HG03520 (cell line): Measurements from ENCODE around the gene SPINK13.
"Not testable (repeated sequence)": the region's sequence is repeated elsewhere in the genome, so short reads cannot be mapped to it uniquely, and the experiment has no call there.

ENCODE experiments used
- ATAC-seq: cut with Tn5 transposase; IDR thresholded peaks from one replicate; pipeline ENCODE4 v1.9.1; 2021; ENCODE audit warnings: mild to moderate bottlenecking, moderate library complexity; ENCODE audit not compliant: unreplicated experiment

SPINK13 gene

DNA sequence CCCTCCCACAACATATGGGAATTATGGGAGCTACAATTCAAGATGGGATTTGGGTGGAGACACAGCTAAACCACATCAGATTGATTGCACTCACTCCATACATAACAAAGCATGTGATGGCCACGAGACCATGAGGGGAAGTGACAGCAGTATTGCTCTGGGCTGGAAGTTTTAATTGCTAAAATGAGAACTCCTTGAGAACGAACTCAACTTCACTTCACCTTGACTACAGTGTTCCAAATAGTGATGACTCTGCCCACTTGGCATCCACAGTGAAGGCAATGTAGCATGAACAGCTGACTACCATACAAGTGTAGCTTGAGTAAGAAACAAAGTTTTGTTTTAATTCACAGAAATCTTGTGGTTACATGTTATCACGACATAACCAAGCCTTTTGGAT lies 42.9 kb downstream of the SPINK13 start:
- ATAC-seq, result no peak

DNA sequence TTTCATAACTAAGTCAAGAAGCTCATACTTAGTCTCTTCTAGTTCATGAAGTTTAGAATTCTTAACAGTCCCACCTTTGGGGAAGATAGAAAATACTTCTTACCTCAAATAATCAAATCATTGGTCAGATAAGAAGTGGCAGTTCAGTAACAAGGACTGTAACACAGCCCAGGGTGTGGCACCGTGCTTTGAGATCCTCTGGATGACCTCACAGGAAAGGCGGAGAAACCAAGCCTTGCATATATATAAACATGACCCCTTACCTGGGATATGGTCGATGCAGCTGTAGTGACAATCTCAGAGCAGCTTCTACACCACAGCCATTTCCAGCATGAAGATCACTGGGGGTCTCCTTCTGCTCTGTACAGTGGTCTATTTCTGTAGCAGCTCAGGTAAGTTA lies 43.6 kb downstream of the SPINK13 start, which contains the start of gene SPINK7:
Gene SPINK7, plus strand, starts transcription at position 271 of the 400 bp plus-strand sequence. Its CDS starts 61 bp downstream, at position 332.
- no peak for ATAC-seq

- no peak for ATAC-seq
Observed at GRCh38 chr5:148314187-148314586, 45.6 kb downstream of the SPINK13 start.

- ATAC-seq, result no peak
Observed at GRCh38 chr5:148314731-148315130, 46.1 kb downstream of the SPINK13 start.

DNA sequence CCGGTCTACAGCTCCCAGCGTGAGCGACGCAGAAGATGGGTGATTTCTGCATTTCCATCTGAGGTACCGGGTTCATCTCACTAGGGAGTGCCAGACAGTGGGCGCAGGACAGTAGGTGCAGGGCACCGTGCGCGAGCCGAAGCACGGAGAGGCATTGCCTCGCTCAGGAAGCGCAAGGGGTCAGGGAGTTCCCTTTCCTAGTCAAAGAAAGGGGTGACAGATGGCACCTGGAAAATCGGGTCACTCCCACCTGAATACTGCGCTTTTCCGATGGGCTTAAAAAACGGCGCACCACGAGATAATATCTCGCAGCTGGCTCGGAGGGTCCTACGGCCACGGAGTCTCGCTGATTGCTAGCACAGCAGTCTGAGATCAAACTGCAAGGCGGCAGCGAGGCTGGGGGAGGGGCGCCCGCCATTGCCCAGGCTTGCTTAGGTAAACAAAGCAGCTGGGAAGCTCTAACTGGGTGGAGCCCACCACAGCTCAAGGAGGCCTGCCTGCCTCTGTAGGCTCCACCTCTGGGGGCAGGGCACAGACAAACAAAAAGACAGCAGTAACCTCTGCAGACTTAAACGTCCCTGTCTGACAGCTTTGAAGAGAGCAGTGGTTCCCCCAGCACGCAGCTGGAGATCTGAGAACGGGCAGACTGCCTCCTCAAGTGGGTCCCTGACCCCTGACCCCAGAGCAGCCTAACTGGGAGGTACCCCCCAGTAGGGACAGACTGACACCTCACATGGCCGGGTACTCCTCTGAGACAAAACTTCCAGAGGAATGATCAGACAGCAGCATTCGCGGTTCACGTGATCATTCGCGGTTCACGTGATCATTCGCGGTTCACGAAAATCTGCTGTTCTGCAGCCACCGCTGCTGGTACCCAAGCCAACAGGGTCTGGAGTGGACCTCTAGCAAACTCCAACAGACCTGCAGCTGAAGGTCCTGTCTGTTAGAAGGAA lies 51.7 kb downstream of the SPINK13 start:
- not testable (repeated sequence) for ATAC-seq

DNA sequence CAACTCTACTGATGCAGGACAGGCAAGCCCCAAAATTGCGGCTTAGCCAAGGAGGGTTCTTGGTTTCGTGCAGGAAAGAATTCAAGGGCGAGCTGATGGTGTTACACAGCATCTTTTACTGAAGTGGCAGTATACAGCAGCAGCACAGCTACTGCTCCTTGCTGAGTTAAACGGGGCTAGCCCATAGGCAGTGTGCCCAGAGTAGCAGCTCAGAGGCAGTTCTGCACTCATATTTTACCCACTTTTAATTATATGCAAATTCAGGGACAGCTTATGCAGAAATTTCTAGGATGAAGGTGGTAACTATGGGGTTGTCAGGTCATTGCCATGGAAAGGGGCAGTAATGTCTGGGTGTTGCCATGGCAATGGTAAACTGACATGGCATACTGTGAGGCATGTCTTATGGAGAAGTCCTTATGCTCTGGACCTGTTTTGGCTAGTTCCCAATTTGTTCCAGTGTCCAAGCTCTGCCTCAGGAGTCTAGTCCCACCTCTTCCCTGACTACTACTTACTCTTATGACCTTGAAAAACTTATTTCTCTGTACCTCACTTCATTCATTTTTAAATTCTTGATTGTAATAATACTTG lies 64.8 kb downstream of the SPINK13 start:
- ATAC-seq, result no peak

GRCh38 chr5:148335259-148335658 lies 66.7 kb downstream of the SPINK13 start, which contains the start of gene SPINK9:
TSS of gene SPINK9 (plus strand) at chr5:148335559. CDS start at chr5:148335614, 55 bp downstream.
- no peak for ATAC-seq
